Measurements from ENCODE around the gene SOCS2.

- TF ChIP-seq CTCF (IDR thresholded peaks at IDR 0.05) (no peak), POLR2A (IDR thresholded peaks at IDR 0.05) (no peak), POLR2AphosphoS5 (IDR thresholded peaks at IDR 0.05) (no peak)
These were observed 45.6 kb upstream of the SOCS2 start for GRCh38 chr12:93526786-93527428.
